Heart right ventricle (tissue), 16 donors: ENCODE results near the gene PIWIL1. TPM values are rescaled to one million over a fixed set of nuclear protein-coding genes. Genes with fewer than 3 reads are reported as not detected.

Experiments used
- ATAC-seq, 8 donors: fragments of 200-7000 bp; cut with Tn5 transposase; one replicate each; pipeline ENCODE4 v1.9.1; 2020; ENCODE audit warnings: mild to moderate bottlenecking in 8 of 8, moderate library complexity in 8 of 8, moderate number of reproducible peaks in 1 of 8
- DNase-seq, 2 donors: peaks; one replicate each; pipeline ENCODE4 v3.0.0-alpha.2; 2020
- H3K27ac ChIP-seq, 10 donors: fragments of 200-600 bp; sonication (generic) in 2 of 10; one replicate each; pipeline versions ENCODE4 v1.5.0 to v1.8.0; 2020 to 2022; ENCODE audit warnings: mild to moderate bottlenecking in 3 of 10
- H3K27me3 ChIP-seq, 7 donors: fragments of 200-600 bp; one replicate each; pipeline ENCODE4 v1.8.0; 2021 to 2022; ENCODE audit warnings: mild to moderate bottlenecking in 2 of 7
- H3K36me3 ChIP-seq, 9 donors: fragments of 200-600 bp; sonication (generic) in 1 of 9; one replicate each; pipeline versions ENCODE4 v1.5.0 to v1.8.0; 2020 to 2022; ENCODE audit warnings: mild to moderate bottlenecking in 2 of 9
- H3K4me1 ChIP-seq, 9 donors: fragments of 200-600 bp; sonication (generic) in 1 of 9; one replicate each; pipeline versions ENCODE4 v1.5.0 to v1.8.0; 2020 to 2022; ENCODE audit warnings: mild to moderate bottlenecking in 4 of 9
- H3K4me3 ChIP-seq, 10 donors: fragments of 200-600 bp; sonication (generic) in 2 of 10; one replicate each; pipeline versions ENCODE4 v1.5.0 to v1.8.0; 2020 to 2022; ENCODE audit warnings: mild to moderate bottlenecking in 7 of 10, moderate library complexity in 2 of 10
- H3K9me3 ChIP-seq, 11 donors: fragments of 200-600 bp in 10 of 11; sonication (generic) in 2 of 11; one replicate each; pipeline versions ENCODE4 v1.5.0 to v1.8.0; 2013 to 2022; ENCODE audit warnings: mild to moderate bottlenecking in 2 of 11, control low read depth in 1 of 11, moderate library complexity in 1 of 11
- WGBS, 2 donors: extraction: QIAGEN DNeasy Blood & Tissue Kit; methylation state at CpG; one replicate each; pipeline ENCODE4 v1.1.7; 2013; ENCODE audit warnings: inconsistent platforms in 1 of 2; 5-methylcytosine and 5-hydroxymethylcytosine counted together
- intact Hi-C, 10 donors: fragments of 100-400 bp; cut with DNase I; formaldehyde crosslinking; loops; one replicate each; pipeline versions ENCODE4 v1.11.1 to v1.14.2; 2022
- polyA plus RNA-seq, 2 donors: library from polyadenylated mRNA; stranded (reverse); fragments of 200-250 nt; gene quantifications; one replicate each; pipeline ENCODE4 v1.2.3, GENCODE V29; 2013
- total RNA-seq, 10 donors: library from RNA; stranded (reverse); fragmentation: NEBNext Ultra II Directional in 3 of 10; extraction: Animal tissue kit (Norgen Biotek cat#: 25700) in 3 of 10; gene quantifications; one replicate each; pipeline versions ENCODE4 v1.2.1 to v1.2.4, GENCODE V29; 2021 to 2023
- TF ChIP-seq, protein P1 (sequence below), 9 donors: fragments of 200-600 bp; sonication (generic) in 2 of 9; IDR thresholded peaks; one replicate each; pipeline versions ENCODE4 v1.5.0 to v1.8.0; 2021 to 2022; ENCODE audit warnings: antibody characterized with exemption in 9 of 9, mild to moderate bottlenecking in 5 of 9, moderate library complexity in 1 of 9
- donor health status: Arrhythmogenic right ventricular cardiomyopathy.
- donor health status: ischemic (EF 13 %, LVEDD 7.1; RV severe dilation, severe dysfunction).
- donor health status: healthy with polysubstance abuse.
- donor health status: DM: no; HTN: yes; CAD: no.
- donor health status: DM: no; HTN: no; CAD: no.
- donor health status: ischemic (EF 25% LVEDD 6.9; RV normal size, moderate dysfunction).
- donor health status: ischemic (EF 25% LVEDD 5.7; RV mildly dilated, moderate dysfunction).
- donor health status: healthy.
- donor health status: DM: yes; HTN: yes; CAD: no.
- donor health status: Ischemic cardiomyopathy.
- donor health status: ischemic (EF 35%, LVEDD 5.7; RV mildly dilated, moderate dysfunction).
- donor health status: nonischemic (EF 11% LVEDD 7.7; RV severe dilation, severe dysfunction).
- donor health status: DM: yes; HTN: yes; CAD: no.
- donor health status: PGD.
- donor health status: ischemic (EF 29% LVEDD 5.4; RV normal size, mild dysfunction).
- donor health status: nonischemic (EF 23%, LVEDD 6.1; RV moderate dilation, normal function).

Gene PIWIL1
- total and polyA plus RNA-seq, 12 donors = 0.01 TPM; not detected in 11

GRCh38 chr12:130384234-130384633 lies 46.5 kb downstream of the PIWIL1 start:
- no peaks in the 10 kb centered on the region for H3K36me3 ChIP-seq

DNA sequence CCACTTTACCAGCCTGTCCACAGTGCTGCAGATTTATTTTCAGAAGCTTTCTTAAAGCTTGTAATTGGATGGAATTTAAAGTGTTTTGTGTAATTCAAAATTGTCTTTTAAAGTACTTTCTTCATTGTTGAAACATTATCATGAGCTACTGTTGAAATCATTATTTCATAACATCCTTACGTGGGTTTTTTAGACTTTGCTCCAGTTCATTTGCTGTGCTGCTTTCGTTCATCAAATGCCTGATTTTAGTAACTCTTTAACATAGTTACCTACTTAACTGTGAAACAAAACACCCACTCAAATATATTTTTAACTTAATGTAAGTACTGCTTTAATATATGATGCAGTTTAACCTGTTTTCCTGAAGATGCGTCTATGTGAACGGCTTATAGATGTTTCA lies 47.5 kb downstream of the PIWIL1 start:
- WGBS, 2 donors = 92 to 95% methylated on average over 4 of the region's 4 CpGs
- Histone ChIP-seq H3K4me3 (no peak overlapping the region), H3K4me1 (no peaks in the 10 kb centered on the region), H3K9me3 (peaks cover 0 to 2% (median 0%) of the 10 kb centered on the region in 11 donors), H3K27me3 (peaks cover 0 to 13% (median 3%) of the 10 kb centered on the region in 7 donors), H3K36me3 (no peaks in the 10 kb centered on the region), H3K27ac (no peak overlapping the region)
- DNase-seq = no peak
- no peak for ATAC-seq
- intact Hi-C loops = no loop called here
- TF ChIP-seq, protein P1, sequence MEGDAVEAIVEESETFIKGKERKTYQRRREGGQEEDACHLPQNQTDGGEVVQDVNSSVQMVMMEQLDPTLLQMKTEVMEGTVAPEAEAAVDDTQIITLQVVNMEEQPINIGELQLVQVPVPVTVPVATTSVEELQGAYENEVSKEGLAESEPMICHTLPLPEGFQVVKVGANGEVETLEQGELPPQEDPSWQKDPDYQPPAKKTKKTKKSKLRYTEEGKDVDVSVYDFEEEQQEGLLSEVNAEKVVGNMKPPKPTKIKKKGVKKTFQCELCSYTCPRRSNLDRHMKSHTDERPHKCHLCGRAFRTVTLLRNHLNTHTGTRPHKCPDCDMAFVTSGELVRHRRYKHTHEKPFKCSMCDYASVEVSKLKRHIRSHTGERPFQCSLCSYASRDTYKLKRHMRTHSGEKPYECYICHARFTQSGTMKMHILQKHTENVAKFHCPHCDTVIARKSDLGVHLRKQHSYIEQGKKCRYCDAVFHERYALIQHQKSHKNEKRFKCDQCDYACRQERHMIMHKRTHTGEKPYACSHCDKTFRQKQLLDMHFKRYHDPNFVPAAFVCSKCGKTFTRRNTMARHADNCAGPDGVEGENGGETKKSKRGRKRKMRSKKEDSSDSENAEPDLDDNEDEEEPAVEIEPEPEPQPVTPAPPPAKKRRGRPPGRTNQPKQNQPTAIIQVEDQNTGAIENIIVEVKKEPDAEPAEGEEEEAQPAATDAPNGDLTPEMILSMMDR (IDR thresholded peaks at IDR 0.05) = no peak

More at GRCh38 chr12:130384234-130384633, 46.5 kb downstream of the PIWIL1 start:
- intact Hi-C loops = no loop called here
- Histone ChIP-seq H3K9me3 (peaks cover 0 to 2% (median 0%) of the 10 kb centered on the region in 11 donors), H3K4me3 (no peak overlapping the region), H3K4me1 (no peaks in the 10 kb centered on the region), H3K27ac (no peak overlapping the region), H3K27me3 (peaks cover 0 to 13% (median 0%) of the 10 kb centered on the region in 7 donors)
- TF ChIP-seq, protein P1 (IDR thresholded peaks at IDR 0.05) = no peak
- no peak for DNase-seq
- no peak for ATAC-seq
- 51 to 55% methylated on average over 3 of the region's 3 CpGs for WGBS, 2 donors

DNA sequence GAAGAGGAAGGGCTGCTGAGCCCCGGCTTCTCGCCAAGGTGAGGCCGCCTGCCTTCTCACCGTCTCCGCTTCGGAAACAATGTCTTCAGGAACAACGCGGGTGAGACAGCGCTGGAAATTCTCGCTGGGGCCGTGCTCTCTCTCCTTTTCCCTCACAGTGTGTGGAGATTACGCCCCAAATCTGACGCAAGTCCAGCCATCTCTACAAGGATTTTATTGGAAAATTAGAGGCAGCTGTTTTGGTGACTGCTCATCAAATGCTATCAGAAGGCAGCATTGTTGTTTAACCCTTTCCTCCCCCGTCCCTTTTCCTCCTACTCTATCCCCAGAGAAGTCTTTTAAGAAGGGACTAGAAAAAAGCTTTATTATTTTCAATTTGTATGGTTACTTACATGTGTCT lies 53.5 kb downstream of the PIWIL1 start:
- Histone ChIP-seq H3K27ac (no peak overlapping the region), H3K27me3 (peaks cover 0 to 18% (median 7%) of the 10 kb centered on the region in 7 donors), H3K36me3 (no peaks in the 10 kb centered on the region), H3K4me3 (no peak overlapping the region), H3K9me3 (peaks cover 0 to 2% (median 0%) of the 10 kb centered on the region in 11 donors), H3K4me1 (no peaks in the 10 kb centered on the region)
- no peak for ATAC-seq
- intact Hi-C loops = no loop called here
- WGBS, 2 donors = 44 to 53% methylated on average over 14 of the region's 14 CpGs
- TF ChIP-seq, protein P1 (IDR thresholded peaks at IDR 0.05) = no peak
- no peak for DNase-seq

DNA sequence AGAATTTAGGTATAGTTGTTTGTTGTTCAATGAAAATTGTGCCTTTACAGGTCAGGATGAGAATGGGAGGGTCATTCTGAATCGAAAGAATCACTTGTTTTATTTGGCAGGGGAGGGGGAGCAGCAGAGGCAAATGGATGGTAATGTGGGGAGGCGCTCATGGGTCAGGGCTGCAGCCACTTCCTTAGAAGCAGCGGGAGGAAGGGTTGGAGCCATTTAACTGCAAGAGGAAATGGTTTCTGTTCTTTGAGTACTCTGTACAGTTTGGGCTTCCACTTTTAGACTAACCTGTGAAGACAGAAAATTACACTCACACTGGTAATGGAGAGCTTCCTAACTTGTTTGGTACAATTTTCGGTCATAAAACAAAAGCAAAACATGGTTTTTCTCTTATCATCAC lies 57.2 kb downstream of the PIWIL1 start:
- no peak for ATAC-seq
- TF ChIP-seq, protein P1 (IDR thresholded peaks at IDR 0.05) = no peak
- no peak for DNase-seq
- H3K27ac ChIP-seq = no peak overlapping the region
- no peaks in the 10 kb centered on the region for H3K36me3 ChIP-seq
- no peaks in the 10 kb centered on the region for H3K9me3 ChIP-seq
- no peaks in the 10 kb centered on the region for H3K4me1 ChIP-seq
- H3K27me3 ChIP-seq = peaks cover 0 to 18% (median 9%) of the 10 kb centered on the region in 7 donors
- intact Hi-C loops = loop anchor here in 1 of 10 donors (5.0 kb wide), 1 partner anchor 417 kb away; no protein-coding TSS in a partner anchor
- 42 to 49% methylated on average over 4 of the region's 4 CpGs for WGBS, 2 donors
- no peak overlapping the region for H3K4me3 ChIP-seq
